ENCODE results near the gene TVP23C. TPM values are rescaled to one million over a fixed set of nuclear protein-coding genes. Genes with fewer than 3 reads are reported as not detected.
A peak's percentile ranks its signal among the peaks of the same experiment; 100 is the strongest.

The TVP23C gene
- total and polyA plus RNA-seq, 9 of the 15 experiments (the other 6 are each of a cell fraction or from before 2014, with no cell fraction given), result 5.7 to 16.8 (median 8.2) TPM

DNA sequence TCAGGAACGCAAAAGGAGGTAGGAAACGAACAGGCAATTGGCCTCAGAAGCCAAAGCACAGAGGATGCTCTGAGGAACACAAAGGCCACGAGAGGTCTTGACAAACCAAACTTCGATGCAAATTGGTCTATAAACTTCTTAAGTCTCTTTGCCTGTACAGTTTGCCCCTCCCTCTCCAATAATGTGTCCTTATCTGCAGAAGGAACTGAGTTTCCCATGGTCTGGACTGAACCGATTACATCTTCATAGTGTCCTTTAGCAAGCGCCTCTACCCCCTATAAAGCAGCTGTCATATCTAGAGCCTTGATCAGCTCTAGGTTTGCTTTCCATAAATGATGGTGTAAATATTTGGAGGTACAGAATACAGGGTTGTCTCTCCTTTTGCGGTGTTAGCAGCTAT is 92.7 kb downstream of the TVP23C start:
- no peaks in the 10 kb centered on the region for H4K20me1 ChIP-seq (replicated peaks; ENCODE audit: control insufficient read depth, insufficient read depth, low read length)
- H3K4me1 ChIP-seq (replicated peaks in 1 of 2; ENCODE audit: control insufficient read depth in 2 of 2, insufficient read depth in 2 of 2, low read length in 2 of 2), result no peaks in the 10 kb centered on the region; a peak in 2 of 5 replicates
- H3K9me3 ChIP-seq (replicated peaks; ENCODE audit: control insufficient read depth, insufficient read depth, low read depth, low read length), result no peaks in the 10 kb centered on the region
- CTCF ChIA-PET (ENCODE audit: low intra/inter-chr PET ratio), result no interaction called here
- no peak overlapping the region for H3K27ac ChIP-seq (ENCODE audit: extremely low read depth, low read depth, low read length)
- H3K36me3 ChIP-seq (ENCODE audit: control insufficient read depth, insufficient read depth, low read length), result no peaks in the 10 kb centered on the region
- H3K9ac ChIP-seq (ENCODE audit: insufficient read depth in 1 of 2, low read depth in 2 of 2, low read length in 2 of 2), result no peak overlapping the region
- ATAC-seq (no peak), FAIRE-seq (no peak), DNase-seq (ENCODE audit: extremely low read depth in 1 of 4, low spot score in 3 of 4) (no peak)
- no peaks in the 10 kb centered on the region for H3K79me2 ChIP-seq (ENCODE audit: control insufficient read depth, insufficient read depth, low read length)
- no peaks in the 10 kb centered on the region for H3K9me1 ChIP-seq (ENCODE audit: control insufficient read depth, insufficient read depth, low read length)
- TF ChIP-seq ZNF766 (CRISPR knock-in tag; conservative IDR thresholded peaks at IDR 0.05) (no peak), GTF2E2 (tag; IDR thresholded peaks at IDR 0.05) (no peak), CAMTA2 (CRISPR knock-in tag; conservative IDR thresholded peaks at IDR 0.05) (no peak), STAT5B (CRISPR knock-in tag; IDR thresholded peaks at IDR 0.05) (no peak), BDP1 (IDR thresholded peaks at IDR 0.05; ENCODE audit: insufficient read depth, insufficient read length) (no peak)
- no TSS peak for BruUV-seq (replicated peaks)
- H2AFZ ChIP-seq (ENCODE audit: low read depth, low read length), result no peak overlapping the region
- 38% methylated on average over 7 of the region's 7 CpGs for WGBS (ENCODE audit: insufficient coverage, low coverage, missing lambda C conversion rate)
- intact Hi-C loops (cut with micrococcal nuclease) (no loop called here), in situ Hi-C loops (cut with MboI) (no loop called here)
- H3K4me2 ChIP-seq (ENCODE audit: insufficient read depth, low read length), result no peak overlapping the region
- no peak overlapping the region for H3K4me3 ChIP-seq
- no peaks in the 10 kb centered on the region for H3K27me3 ChIP-seq (ENCODE audit: control insufficient read depth in 2 of 2, insufficient read depth in 2 of 2, low read length in 2 of 2)
- POLR2A ChIA-PET, result interaction anchor here (0.8 kb wide), 1 partner anchor 33 kb away, joined by 3 read pairs; no protein-coding TSS in a partner anchor

DNA sequence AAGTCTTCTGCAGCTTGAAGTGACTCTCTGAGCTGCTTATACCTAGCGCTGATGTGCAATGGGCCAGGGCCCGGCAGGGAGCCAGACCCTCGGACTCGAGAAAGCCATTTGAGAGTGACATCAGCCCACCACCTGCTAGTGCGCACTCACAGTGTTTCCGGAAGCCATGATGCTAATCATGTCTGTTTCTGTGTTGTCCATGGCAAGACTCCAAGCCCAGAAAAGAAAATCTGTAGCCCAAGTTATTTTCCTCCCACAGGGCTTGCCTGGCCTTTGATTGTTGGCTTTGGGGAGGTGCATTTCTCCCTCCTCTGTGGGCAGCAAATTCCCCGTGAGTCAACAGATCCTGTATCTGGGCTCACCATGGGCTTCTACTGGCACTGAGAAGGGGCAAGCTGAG is 94.0 kb downstream of the TVP23C start:
- ATAC-seq, result no peak
- TF ChIP-seq, protein P1, sequence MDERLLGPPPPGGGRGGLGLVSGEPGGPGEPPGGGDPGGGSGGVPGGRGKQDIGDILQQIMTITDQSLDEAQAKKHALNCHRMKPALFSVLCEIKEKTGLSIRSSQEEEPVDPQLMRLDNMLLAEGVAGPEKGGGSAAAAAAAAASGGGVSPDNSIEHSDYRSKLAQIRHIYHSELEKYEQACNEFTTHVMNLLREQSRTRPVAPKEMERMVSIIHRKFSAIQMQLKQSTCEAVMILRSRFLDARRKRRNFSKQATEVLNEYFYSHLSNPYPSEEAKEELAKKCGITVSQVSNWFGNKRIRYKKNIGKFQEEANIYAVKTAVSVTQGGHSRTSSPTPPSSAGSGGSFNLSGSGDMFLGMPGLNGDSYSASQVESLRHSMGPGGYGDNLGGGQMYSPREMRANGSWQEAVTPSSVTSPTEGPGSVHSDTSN (CRISPR knock-in tag; IDR thresholded peaks at IDR 0.05; ENCODE audit: low read depth), result no peak
- TF ChIP-seq, protein P1 (tag; conservative IDR thresholded peaks at IDR 0.05; ENCODE audit: low read depth), result no peak
- TF ChIP-seq ZNF780A (CRISPR knock-in tag; IDR thresholded peaks at IDR 0.05) (no peak), HMGN3 (IDR thresholded peaks at IDR 0.05; ENCODE audit: borderline replicate concordance, extremely low read depth, insufficient read length, low read depth, low read length) (no peak)
- TF ChIP-seq, protein P2, sequence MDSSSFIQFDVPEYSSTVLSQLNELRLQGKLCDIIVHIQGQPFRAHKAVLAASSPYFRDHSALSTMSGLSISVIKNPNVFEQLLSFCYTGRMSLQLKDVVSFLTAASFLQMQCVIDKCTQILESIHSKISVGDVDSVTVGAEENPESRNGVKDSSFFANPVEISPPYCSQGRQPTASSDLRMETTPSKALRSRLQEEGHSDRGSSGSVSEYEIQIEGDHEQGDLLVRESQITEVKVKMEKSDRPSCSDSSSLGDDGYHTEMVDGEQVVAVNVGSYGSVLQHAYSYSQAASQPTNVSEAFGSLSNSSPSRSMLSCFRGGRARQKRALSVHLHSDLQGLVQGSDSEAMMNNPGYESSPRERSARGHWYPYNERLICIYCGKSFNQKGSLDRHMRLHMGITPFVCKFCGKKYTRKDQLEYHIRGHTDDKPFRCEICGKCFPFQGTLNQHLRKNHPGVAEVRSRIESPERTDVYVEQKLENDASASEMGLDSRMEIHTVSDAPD (CRISPR knock-in tag; IDR thresholded peaks at IDR 0.05), result no peak
- TF ChIP-seq, protein P3, sequence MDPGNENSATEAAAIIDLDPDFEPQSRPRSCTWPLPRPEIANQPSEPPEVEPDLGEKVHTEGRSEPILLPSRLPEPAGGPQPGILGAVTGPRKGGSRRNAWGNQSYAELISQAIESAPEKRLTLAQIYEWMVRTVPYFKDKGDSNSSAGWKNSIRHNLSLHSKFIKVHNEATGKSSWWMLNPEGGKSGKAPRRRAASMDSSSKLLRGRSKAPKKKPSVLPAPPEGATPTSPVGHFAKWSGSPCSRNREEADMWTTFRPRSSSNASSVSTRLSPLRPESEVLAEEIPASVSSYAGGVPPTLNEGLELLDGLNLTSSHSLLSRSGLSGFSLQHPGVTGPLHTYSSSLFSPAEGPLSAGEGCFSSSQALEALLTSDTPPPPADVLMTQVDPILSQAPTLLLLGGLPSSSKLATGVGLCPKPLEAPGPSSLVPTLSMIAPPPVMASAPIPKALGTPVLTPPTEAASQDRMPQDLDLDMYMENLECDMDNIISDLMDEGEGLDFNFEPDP (CRISPR knock-in tag; IDR thresholded peaks at IDR 0.05), result no peak

More for the DNA sequence above, 94.0 kb downstream of the TVP23C start:
- Histone ChIP-seq H3K4me1 (replicated peaks in 1 of 2; ENCODE audit: control insufficient read depth in 2 of 2, insufficient read depth in 2 of 2, low read length in 2 of 2) (no peaks in the 10 kb centered on the region; a peak in 2 of 5 replicates), H3K4me2 (ENCODE audit: insufficient read depth, low read length) (no peak overlapping the region), H3K27me3 (ENCODE audit: control insufficient read depth in 2 of 2, insufficient read depth in 2 of 2, low read length in 2 of 2) (no peaks in the 10 kb centered on the region), H3K79me2 (ENCODE audit: control insufficient read depth, insufficient read depth, low read length) (no peaks in the 10 kb centered on the region), H3K27ac (ENCODE audit: extremely low read depth, low read depth, low read length) (no peak overlapping the region), H2AFZ (ENCODE audit: low read depth, low read length) (no peak overlapping the region), H3K36me3 (ENCODE audit: control insufficient read depth, insufficient read depth, low read length) (no peaks in the 10 kb centered on the region), H3K9me3 (replicated peaks; ENCODE audit: control insufficient read depth, insufficient read depth, low read depth, low read length) (no peaks in the 10 kb centered on the region), H4K20me1 (replicated peaks; ENCODE audit: control insufficient read depth, insufficient read depth, low read length) (no peaks in the 10 kb centered on the region), H3K9me1 (ENCODE audit: control insufficient read depth, insufficient read depth, low read length) (no peaks in the 10 kb centered on the region), H3K4me3 (no peak overlapping the region), H3K9ac (ENCODE audit: insufficient read depth in 1 of 2, low read depth in 2 of 2, low read length in 2 of 2) (peak overlapping the region in 1 of 2 experiments; percentile 26; a peak in 1 of 4 replicates)
- intact Hi-C loops (cut with micrococcal nuclease) (no loop called here), in situ Hi-C loops (cut with MboI) (loop anchor here (5.0 kb wide), 1 partner anchor 33 kb away; no protein-coding TSS in a partner anchor)
- ChIA-PET CTCF (ENCODE audit: low intra/inter-chr PET ratio) (no interaction called here), POLR2A (no interaction called here)
- 67% methylated on average over 7 of the region's 7 CpGs for WGBS (ENCODE audit: insufficient coverage, low coverage, missing lambda C conversion rate)
- FAIRE-seq (no peak), DNase-seq (ENCODE audit: extremely low read depth in 1 of 4, low spot score in 3 of 4) (no peak)
- no TSS peak for BruUV-seq (replicated peaks)

Data from K562 (cell line).